Measurements from ENCODE around the gene SSX2B. TPM values are rescaled to one million over a fixed set of nuclear protein-coding genes. Genes with fewer than 3 reads are reported as not detected.
"Not testable (repeated sequence)": the region's sequence is repeated elsewhere in the genome, so short reads cannot be mapped to it uniquely, and the experiment has no call there.

Gene SSX2B, protein sequence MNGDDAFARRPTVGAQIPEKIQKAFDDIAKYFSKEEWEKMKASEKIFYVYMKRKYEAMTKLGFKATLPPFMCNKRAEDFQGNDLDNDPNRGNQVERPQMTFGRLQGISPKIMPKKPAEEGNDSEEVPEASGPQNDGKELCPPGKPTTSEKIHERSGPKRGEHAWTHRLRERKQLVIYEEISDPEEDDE
- polyA plus RNA-seq (ENCODE audit: insufficient read length in 4 of 4): not detected

- not testable (repeated sequence) for DNase-seq (ENCODE audit: low read depth in 4 of 4, low spot score in 3 of 4)
Observed at GRCh38 chrX:52750952-52751351, at the start of gene SSX2B. Gene SSX2B, plus strand, starts transcription at chrX:52751252. Its CDS starts 1,429 bp downstream, at chrX:52752681.

- DNase-seq (ENCODE audit: low read depth in 4 of 4, low spot score in 3 of 4): not testable (repeated sequence)
Observed at GRCh38 chrX:52707078-52707477, 44.0 kb upstream of the SSX2B start, which contains the start of gene SSX2. Gene SSX2, minus strand, starts transcription at chrX:52707178. Its CDS starts 1,429 bp downstream, at chrX:52705749.

DNA sequence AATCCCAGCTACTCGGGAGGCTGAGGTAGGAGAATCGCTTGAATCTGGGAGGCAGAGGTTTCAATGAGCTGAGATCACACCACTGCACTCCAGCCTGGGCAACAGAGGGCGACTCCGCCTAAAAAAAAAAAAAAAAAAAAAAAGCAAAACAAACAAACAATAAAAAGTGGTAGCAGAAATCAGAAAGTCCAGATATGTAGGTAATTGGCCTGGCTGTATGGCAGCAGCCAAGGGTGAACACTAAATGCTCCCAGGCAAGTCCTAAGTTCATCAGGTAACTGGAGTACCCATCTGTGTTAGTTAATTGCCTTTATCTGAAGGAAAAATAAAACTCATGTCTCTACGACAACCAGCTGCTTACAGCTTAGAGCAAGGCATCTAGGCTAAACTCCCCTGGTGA is 14.9 kb downstream of the SSX2B start:
- not testable (repeated sequence) for DNase-seq (ENCODE audit: low read depth in 4 of 4, low spot score in 3 of 4)

GRCh38 chrX:52773504-52773903 is 22.5 kb downstream of the SSX2B start:
- not testable (repeated sequence) for DNase-seq (ENCODE audit: low read depth in 4 of 4, low spot score in 3 of 4)

- not testable (repeated sequence) for DNase-seq (ENCODE audit: low read depth in 4 of 4, low spot score in 3 of 4)
Observed at GRCh38 chrX:52797327-52797726, 46.3 kb downstream of the SSX2B start, which contains the start of gene SPANXN5. Gene SPANXN5, minus strand, starts transcription at chrX:52797427. Its CDS starts 79 bp downstream, at chrX:52797348.

GRCh38 chrX:52804876-52805275 is 53.8 kb downstream of the SSX2B start:
- DNase-seq (ENCODE audit: low read depth in 4 of 4, low spot score in 3 of 4): not testable (repeated sequence)

Other genes with a start within 250 kb of the SSX2B start
- gene XAGE1B, start 234.2 kb upstream of the SSX2B start, polyA plus RNA-seq (ENCODE audit: insufficient read length in 4 of 4): not detected
- gene SSX7, start 96.4 kb upstream of the SSX2B start, polyA plus RNA-seq (ENCODE audit: insufficient read length in 4 of 4): not detected
- gene SSX2, start 44.1 kb upstream of the SSX2B start, polyA plus RNA-seq (ENCODE audit: insufficient read length in 4 of 4): not detected
- gene SPANXN5, start 46.2 kb downstream of the SSX2B start, polyA plus RNA-seq (ENCODE audit: insufficient read length in 4 of 4): not detected
- gene XAGE5, start 60.0 kb downstream of the SSX2B start, polyA plus RNA-seq (ENCODE audit: insufficient read length in 4 of 4): not detected
- gene XAGE3, start 116.8 kb downstream of the SSX2B start, polyA plus RNA-seq (ENCODE audit: insufficient read length in 4 of 4): not detected
- 10 to 100 TPM; 12.1 to 22.5 (median 16.4) TPM for gene FAM156B, start 146.1 kb downstream of the SSX2B start, polyA plus RNA-seq (ENCODE audit: insufficient read length in 4 of 4)
- 10 to 100 TPM; 21.5 to 42.1 (median 27.7) TPM for gene FAM156A, start 207.3 kb downstream of the SSX2B start, polyA plus RNA-seq (ENCODE audit: insufficient read length in 4 of 4)

Data from left renal pelvis (tissue), 4 donors.